ENCODE results near the gene LCN10. TPM values are rescaled to one million over a fixed set of nuclear protein-coding genes. Genes with fewer than 3 reads are reported as not detected.

The LCN10 gene
- total and polyA plus RNA-seq, 9 of the 15 experiments (the other 6 are each of a cell fraction or from before 2014, with no cell fraction given) = 0.10 to 0.21 (median 0.14) TPM; not detected in 6

DNA sequence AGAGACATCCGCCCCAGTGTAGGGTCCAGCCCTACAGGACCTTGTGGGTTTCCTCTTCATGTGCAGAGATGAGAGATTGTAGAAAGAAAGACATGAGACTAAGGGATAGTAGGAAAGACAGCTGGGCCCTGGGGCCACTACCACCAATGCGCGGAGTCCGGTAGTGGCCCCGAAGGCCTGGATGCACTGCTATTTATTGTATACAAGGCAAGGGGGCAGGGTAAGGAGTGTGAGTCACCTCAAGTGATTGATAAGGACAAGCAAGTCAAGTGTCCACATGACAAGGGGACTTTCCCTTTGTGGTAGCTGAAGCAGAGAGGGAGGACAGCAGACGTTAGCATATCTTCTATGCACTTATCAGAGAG lies 42.2 kb upstream of the LCN10 start (continued):
- TF ChIP-seq DMBX1 (CRISPR knock-in tag; IDR thresholded peaks at IDR 0.05; ENCODE audit: borderline replicate concordance) (no peak), TCF7L2 (IDR thresholded peaks at IDR 0.05; ENCODE audit: low read depth, low read length) (no peak), NUFIP1 (IDR thresholded peaks at IDR 0.05; ENCODE audit: partially characterized antibody) (no peak), C11orf30 (IDR thresholded peaks at IDR 0.05; ENCODE audit: low read depth) (no peak), ZBTB1 (CRISPR knock-in tag; IDR thresholded peaks at IDR 0.05; ENCODE audit: borderline replicate concordance, low read depth) (no peak), CAMTA2 (CRISPR knock-in tag; conservative IDR thresholded peaks at IDR 0.05) (no peak), MCM5 (IDR thresholded peaks at IDR 0.05; ENCODE audit: low read depth) (no peak), EGR1 (conservative IDR thresholded peaks at IDR 0.05) (no peak), MTA1 (IDR thresholded peaks at IDR 0.05; ENCODE audit: borderline replicate concordance) (0 out of 2 replicates have a peak, but pooled peaks have one; percentile 51), KDM5B (IDR thresholded peaks at IDR 0.05; ENCODE audit: insufficient replicate concordance, low read depth, low read length) (peak; percentile 81), ZNF239 (CRISPR knock-in tag; IDR thresholded peaks at IDR 0.05) (no peak), ZNF23 (CRISPR knock-in tag; IDR thresholded peaks at IDR 0.05) (no peak), NCOA6 (IDR thresholded peaks at IDR 0.05) (no peak)
- TF ChIP-seq, protein P1, sequence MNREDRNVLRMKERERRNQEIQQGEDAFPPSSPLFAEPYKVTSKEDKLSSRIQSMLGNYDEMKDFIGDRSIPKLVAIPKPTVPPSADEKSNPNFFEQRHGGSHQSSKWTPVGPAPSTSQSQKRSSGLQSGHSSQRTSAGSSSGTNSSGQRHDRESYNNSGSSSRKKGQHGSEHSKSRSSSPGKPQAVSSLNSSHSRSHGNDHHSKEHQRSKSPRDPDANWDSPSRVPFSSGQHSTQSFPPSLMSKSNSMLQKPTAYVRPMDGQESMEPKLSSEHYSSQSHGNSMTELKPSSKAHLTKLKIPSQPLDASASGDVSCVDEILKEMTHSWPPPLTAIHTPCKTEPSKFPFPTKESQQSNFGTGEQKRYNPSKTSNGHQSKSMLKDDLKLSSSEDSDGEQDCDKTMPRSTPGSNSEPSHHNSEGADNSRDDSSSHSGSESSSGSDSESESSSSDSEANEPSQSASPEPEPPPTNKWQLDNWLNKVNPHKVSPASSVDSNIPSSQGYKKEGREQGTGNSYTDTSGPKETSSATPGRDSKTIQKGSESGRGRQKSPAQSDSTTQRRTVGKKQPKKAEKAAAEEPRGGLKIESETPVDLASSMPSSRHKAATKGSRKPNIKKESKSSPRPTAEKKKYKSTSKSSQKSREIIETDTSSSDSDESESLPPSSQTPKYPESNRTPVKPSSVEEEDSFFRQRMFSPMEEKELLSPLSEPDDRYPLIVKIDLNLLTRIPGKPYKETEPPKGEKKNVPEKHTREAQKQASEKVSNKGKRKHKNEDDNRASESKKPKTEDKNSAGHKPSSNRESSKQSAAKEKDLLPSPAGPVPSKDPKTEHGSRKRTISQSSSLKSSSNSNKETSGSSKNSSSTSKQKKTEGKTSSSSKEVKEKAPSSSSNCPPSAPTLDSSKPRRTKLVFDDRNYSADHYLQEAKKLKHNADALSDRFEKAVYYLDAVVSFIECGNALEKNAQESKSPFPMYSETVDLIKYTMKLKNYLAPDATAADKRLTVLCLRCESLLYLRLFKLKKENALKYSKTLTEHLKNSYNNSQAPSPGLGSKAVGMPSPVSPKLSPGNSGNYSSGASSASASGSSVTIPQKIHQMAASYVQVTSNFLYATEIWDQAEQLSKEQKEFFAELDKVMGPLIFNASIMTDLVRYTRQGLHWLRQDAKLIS (CRISPR knock-in tag; IDR thresholded peaks at IDR 0.05) = no peak
- TF ChIP-seq, protein P2, sequence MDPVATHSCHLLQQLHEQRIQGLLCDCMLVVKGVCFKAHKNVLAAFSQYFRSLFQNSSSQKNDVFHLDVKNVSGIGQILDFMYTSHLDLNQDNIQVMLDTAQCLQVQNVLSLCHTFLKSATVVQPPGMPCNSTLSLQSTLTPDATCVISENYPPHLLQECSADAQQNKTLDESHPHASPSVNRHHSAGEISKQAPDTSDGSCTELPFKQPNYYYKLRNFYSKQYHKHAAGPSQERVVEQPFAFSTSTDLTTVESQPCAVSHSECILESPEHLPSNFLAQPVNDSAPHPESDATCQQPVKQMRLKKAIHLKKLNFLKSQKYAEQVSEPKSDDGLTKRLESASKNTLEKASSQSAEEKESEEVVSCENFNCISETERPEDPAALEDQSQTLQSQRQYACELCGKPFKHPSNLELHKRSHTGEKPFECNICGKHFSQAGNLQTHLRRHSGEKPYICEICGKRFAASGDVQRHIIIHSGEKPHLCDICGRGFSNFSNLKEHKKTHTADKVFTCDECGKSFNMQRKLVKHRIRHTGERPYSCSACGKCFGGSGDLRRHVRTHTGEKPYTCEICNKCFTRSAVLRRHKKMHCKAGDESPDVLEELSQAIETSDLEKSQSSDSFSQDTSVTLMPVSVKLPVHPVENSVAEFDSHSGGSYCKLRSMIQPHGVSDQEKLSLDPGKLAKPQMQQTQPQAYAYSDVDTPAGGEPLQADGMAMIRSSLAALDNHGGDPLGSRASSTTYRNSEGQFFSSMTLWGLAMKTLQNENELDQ (CRISPR knock-in tag; IDR thresholded peaks at IDR 0.05; ENCODE audit: borderline replicate concordance) = no peak
- TF ChIP-seq, protein P3, sequence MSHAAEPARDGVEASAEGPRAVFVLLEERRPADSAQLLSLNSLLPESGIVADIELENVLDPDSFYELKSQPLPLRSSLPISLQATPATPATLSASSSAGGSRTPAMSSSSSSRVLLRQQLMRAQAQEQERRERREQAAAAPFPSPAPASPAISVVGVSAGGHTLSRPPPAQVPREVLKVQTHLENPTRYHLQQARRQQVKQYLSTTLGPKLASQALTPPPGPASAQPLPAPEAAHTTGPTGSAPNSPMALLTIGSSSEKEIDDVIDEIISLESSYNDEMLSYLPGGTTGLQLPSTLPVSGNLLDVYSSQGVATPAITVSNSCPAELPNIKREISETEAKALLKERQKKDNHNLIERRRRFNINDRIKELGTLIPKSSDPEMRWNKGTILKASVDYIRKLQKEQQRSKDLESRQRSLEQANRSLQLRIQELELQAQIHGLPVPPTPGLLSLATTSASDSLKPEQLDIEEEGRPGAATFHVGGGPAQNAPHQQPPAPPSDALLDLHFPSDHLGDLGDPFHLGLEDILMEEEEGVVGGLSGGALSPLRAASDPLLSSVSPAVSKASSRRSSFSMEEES (CRISPR knock-in tag; IDR thresholded peaks at IDR 0.05) = no peak; the same call in 1 of the 2 replicates
- TF ChIP-seq, protein P4, sequence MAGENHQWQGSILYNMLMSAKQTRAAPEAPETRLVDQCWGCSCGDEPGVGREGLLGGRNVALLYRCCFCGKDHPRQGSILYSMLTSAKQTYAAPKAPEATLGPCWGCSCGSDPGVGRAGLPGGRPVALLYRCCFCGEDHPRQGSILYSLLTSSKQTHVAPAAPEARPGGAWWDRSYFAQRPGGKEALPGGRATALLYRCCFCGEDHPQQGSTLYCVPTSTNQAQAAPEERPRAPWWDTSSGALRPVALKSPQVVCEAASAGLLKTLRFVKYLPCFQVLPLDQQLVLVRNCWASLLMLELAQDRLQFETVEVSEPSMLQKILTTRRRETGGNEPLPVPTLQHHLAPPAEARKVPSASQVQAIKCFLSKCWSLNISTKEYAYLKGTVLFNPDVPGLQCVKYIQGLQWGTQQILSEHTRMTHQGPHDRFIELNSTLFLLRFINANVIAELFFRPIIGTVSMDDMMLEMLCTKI (IDR thresholded peaks at IDR 0.05; ENCODE audit: partially characterized antibody) = no peak
- TF ChIP-seq, protein P5, sequence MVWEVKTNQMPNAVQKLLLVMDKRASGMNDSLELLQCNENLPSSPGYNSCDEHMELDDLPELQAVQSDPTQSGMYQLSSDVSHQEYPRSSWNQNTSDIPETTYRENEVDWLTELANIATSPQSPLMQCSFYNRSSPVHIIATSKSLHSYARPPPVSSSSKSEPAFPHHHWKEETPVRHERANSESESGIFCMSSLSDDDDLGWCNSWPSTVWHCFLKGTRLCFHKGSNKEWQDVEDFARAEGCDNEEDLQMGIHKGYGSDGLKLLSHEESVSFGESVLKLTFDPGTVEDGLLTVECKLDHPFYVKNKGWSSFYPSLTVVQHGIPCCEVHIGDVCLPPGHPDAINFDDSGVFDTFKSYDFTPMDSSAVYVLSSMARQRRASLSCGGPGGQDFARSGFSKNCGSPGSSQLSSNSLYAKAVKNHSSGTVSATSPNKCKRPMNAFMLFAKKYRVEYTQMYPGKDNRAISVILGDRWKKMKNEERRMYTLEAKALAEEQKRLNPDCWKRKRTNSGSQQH (CRISPR knock-in tag; IDR thresholded peaks at IDR 0.05) = no peak
